ENCODE data around the gene RPS6KB2. TPM values are rescaled to one million over a fixed set of nuclear protein-coding genes. Genes with fewer than 3 reads are reported as not detected.

Gene RPS6KB2
- total and polyA plus RNA-seq, 9 of the 15 experiments (the other 6 are each of a cell fraction or from before 2014, with no cell fraction given), result 0.42 to 122 (median 82.6) TPM

GRCh38 chr11:67391304-67392182 lies 36.8 kb upstream of the RPS6KB2 start, which contains the start of gene RAD9A (continued):
- TF ChIP-seq BRCA1 (IDR thresholded peaks at IDR 0.05), result no peak
- TF ChIP-seq BRCA1 (CRISPR knock-in tag; IDR thresholded peaks at IDR 0.05), result no peak
- no peak for TF ChIP-seq DNMT1 (IDR thresholded peaks at IDR 0.05)
- TF ChIP-seq BDP1 (IDR thresholded peaks at IDR 0.05; ENCODE audit: insufficient read depth, insufficient read length), result no peak
- TF ChIP-seq ZNF551 (CRISPR knock-in tag; IDR thresholded peaks at IDR 0.05), result no peak
- no peak for TF ChIP-seq TBL1XR1 (IDR thresholded peaks at IDR 0.05; ENCODE audit: low read length in 2 of 2)
- TF ChIP-seq, protein P1, sequence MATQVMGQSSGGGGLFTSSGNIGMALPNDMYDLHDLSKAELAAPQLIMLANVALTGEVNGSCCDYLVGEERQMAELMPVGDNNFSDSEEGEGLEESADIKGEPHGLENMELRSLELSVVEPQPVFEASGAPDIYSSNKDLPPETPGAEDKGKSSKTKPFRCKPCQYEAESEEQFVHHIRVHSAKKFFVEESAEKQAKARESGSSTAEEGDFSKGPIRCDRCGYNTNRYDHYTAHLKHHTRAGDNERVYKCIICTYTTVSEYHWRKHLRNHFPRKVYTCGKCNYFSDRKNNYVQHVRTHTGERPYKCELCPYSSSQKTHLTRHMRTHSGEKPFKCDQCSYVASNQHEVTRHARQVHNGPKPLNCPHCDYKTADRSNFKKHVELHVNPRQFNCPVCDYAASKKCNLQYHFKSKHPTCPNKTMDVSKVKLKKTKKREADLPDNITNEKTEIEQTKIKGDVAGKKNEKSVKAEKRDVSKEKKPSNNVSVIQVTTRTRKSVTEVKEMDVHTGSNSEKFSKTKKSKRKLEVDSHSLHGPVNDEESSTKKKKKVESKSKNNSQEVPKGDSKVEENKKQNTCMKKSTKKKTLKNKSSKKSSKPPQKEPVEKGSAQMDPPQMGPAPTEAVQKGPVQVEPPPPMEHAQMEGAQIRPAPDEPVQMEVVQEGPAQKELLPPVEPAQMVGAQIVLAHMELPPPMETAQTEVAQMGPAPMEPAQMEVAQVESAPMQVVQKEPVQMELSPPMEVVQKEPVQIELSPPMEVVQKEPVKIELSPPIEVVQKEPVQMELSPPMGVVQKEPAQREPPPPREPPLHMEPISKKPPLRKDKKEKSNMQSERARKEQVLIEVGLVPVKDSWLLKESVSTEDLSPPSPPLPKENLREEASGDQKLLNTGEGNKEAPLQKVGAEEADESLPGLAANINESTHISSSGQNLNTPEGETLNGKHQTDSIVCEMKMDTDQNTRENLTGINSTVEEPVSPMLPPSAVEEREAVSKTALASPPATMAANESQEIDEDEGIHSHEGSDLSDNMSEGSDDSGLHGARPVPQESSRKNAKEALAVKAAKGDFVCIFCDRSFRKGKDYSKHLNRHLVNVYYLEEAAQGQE (IDR thresholded peaks at IDR 0.05; ENCODE audit: borderline replicate concordance), result peak; percentile 98
- TF ChIP-seq, protein P1 (CRISPR knock-in tag; IDR thresholded peaks at IDR 0.05; ENCODE audit: low read depth), result 0 out of 2 replicates have a peak, but pooled peaks have one; percentile 17
- no peak for TF ChIP-seq ZNF655 (CRISPR knock-in tag; IDR thresholded peaks at IDR 0.05)
- TF ChIP-seq ZNF316 (IDR thresholded peaks at IDR 0.05), result no peak
- TF ChIP-seq MEIS2 (IDR thresholded peaks at IDR 0.05; ENCODE audit: partially characterized antibody), result no peak
- peak; percentile 99 for TF ChIP-seq BHLHE40 (IDR thresholded peaks at IDR 0.05; ENCODE audit: low read length)
- no peak for TF ChIP-seq ZNF408 (CRISPR knock-in tag; IDR thresholded peaks at IDR 0.05; ENCODE audit: low read depth)
- peak; percentile 83 for TF ChIP-seq SMAD4 (CRISPR knock-in tag; conservative IDR thresholded peaks at IDR 0.05)
- peak; percentile 70 for TF ChIP-seq SUPT5H (IDR thresholded peaks at IDR 0.05)
- TF ChIP-seq CHD4 (IDR thresholded peaks at IDR 0.05; ENCODE audit: insufficient read depth, insufficient replicate concordance, low read depth, low read length, poor library complexity, severe bottlenecking), result no peak
- TF ChIP-seq POLR2AphosphoS2 (IDR thresholded peaks at IDR 0.05; ENCODE audit: low read length), result no peak
- no peak for TF ChIP-seq BRF1 (IDR thresholded peaks at IDR 0.05; ENCODE audit: borderline replicate concordance, extremely low read depth, insufficient read length)
- TF ChIP-seq PTRF (tag; IDR thresholded peaks at IDR 0.05), result no peak
- peak; percentile 70; the same call in 1 of the 2 replicates for TF ChIP-seq JUN (IDR thresholded peaks at IDR 0.05; ENCODE audit: borderline replicate concordance, low read depth, low read length)
- peak; percentile 65 for TF ChIP-seq JUN (CRISPR knock-in tag; IDR thresholded peaks at IDR 0.05; ENCODE audit: borderline replicate concordance)

Data from K562 (cell line).